Fibroblast of pulmonary artery (primary cell): ENCODE measurements around the gene MEGF11.
"Not testable (repeated sequence)": the region's sequence is repeated elsewhere in the genome, so short reads cannot be mapped to it uniquely, and the experiment has no call there.

Source experiments
- DNase-seq: peaks from one replicate; pipeline ENCODE4 v3.0.0-alpha.2; 2010; ENCODE audit warnings: low read depth
- H3K4me3 ChIP-seq: replicated peaks from 2 replicates; pipeline ENCODE4 v1.5.1; 2011; ENCODE audit warnings: low read depth, mild to moderate bottlenecking, control low read depth, low read length, moderate library complexity
- CTCF ChIP-seq: IDR thresholded peaks from 2 replicates; pipeline ENCODE4 v1.5.1; 2011; ENCODE audit warnings: mild to moderate bottlenecking, control low read depth, low read length, inconsistent platforms; ENCODE audit errors: missing control alignments

MEGF11 gene

GRCh38 chr15:66275352-66275751 is 21.8 kb upstream of the MEGF11 start:
- no peak for TF ChIP-seq CTCF
- no peak overlapping the region for H3K4me3 ChIP-seq
- no peak for DNase-seq

- DNase-seq: no peak
- no peak for TF ChIP-seq CTCF
- H3K4me3 ChIP-seq: no peak overlapping the region
These were observed 17.4 kb upstream of the MEGF11 start for GRCh38 chr15:66270932-66271331.

- peak; percentile 63 for DNase-seq
- H3K4me3 ChIP-seq: no peak overlapping the region
- no peak for TF ChIP-seq CTCF
These were observed 16.0 kb upstream of the MEGF11 start for GRCh38 chr15:66269326-66270090.

GRCh38 chr15:66264859-66265513 is 11.4 kb upstream of the MEGF11 start:
- DNase-seq: no peak
- TF ChIP-seq CTCF: no peak
- H3K4me3 ChIP-seq: no peak overlapping the region

GRCh38 chr15:66262837-66263236 is 9.3 kb upstream of the MEGF11 start:
- DNase-seq, H3K4me3 ChIP-seq: not testable (repeated sequence)

- peak; percentile 15 for DNase-seq
- H3K4me3 ChIP-seq: no peak overlapping the region
- TF ChIP-seq CTCF: no peak
These were observed 7.5 kb upstream of the MEGF11 start for GRCh38 chr15:66261056-66261455.

- H3K4me3 ChIP-seq: no peak overlapping the region
- no peak for TF ChIP-seq CTCF
These were observed 3.1 kb upstream of the MEGF11 start for GRCh38 chr15:66256692-66257091.

More at GRCh38 chr15:66256692-66257091, 3.1 kb upstream of the MEGF11 start:
- no peak for DNase-seq
